Liver (tissue), 9 donors: ENCODE results near the gene SRP14. TPM values are rescaled to one million over a fixed set of nuclear protein-coding genes. Genes with fewer than 3 reads are reported as not detected.

Source experiments
- DNase-seq: peaks from one replicate; pipeline ENCODE4 v3.0.0-alpha.2; 2017; ENCODE audit warnings: low spot score
- H3K27ac ChIP-seq, 2 donors: one replicate each; pipeline ENCODE4 v1.7.0; 2013; ENCODE audit warnings: inconsistent platforms in 2 of 2, low read length in 2 of 2, control low read depth in 1 of 2, low read depth in 1 of 2, mild to moderate bottlenecking in 1 of 2
- H3K27me3 ChIP-seq, 4 donors: one replicate each; pipeline versions ENCODE4 v1.6.1 to v1.7.0; 2013; ENCODE audit warnings: low read length in 3 of 4, inconsistent platforms in 1 of 4, mild to moderate bottlenecking in 1 of 4, moderate library complexity in 1 of 4; ENCODE audit not compliant: control insufficient read depth in 4 of 4, insufficient read depth in 4 of 4
- H3K36me3 ChIP-seq, 4 donors: one replicate each; pipeline versions ENCODE4 v1.6.1 to v1.7.0; 2013; ENCODE audit warnings: low read length in 3 of 4, mild to moderate bottlenecking in 3 of 4, low read depth in 1 of 4, moderate library complexity in 1 of 4; ENCODE audit not compliant: control insufficient read depth in 4 of 4, insufficient read depth in 3 of 4
- H3K4me1 ChIP-seq, 4 donors: one replicate each; pipeline versions ENCODE4 v1.6.1 to v1.7.0; 2013; ENCODE audit warnings: low read length in 3 of 4, mild to moderate bottlenecking in 3 of 4, moderate library complexity in 1 of 4; ENCODE audit not compliant: control insufficient read depth in 4 of 4, insufficient read depth in 4 of 4
- H3K4me3 ChIP-seq, 3 donors: one replicate each; pipeline versions ENCODE4 v1.6.1 to v1.7.0; 2013; ENCODE audit warnings: low read length in 3 of 3, control low read depth in 1 of 3, low read depth in 1 of 3, mild to moderate bottlenecking in 1 of 3
- H3K9ac ChIP-seq, 2 donors: one replicate each; pipeline ENCODE4 v1.7.0; 2013; ENCODE audit warnings: low read length in 2 of 2, mild to moderate bottlenecking in 2 of 2, moderate library complexity in 2 of 2, control low read depth in 1 of 2, low read depth in 1 of 2
- H3K9me3 ChIP-seq, 4 donors: one replicate each; pipeline versions ENCODE4 v1.6.1 to v1.7.0; 2013; ENCODE audit warnings: low read length in 3 of 4; ENCODE audit not compliant: control insufficient read depth in 4 of 4
- EGR1 ChIP-seq, 2 donors: IDR thresholded peaks; 2 replicates each; pipeline ENCODE4 v1.6.1; 2016 to 2018; ENCODE audit warnings: antibody characterized with exemption in 2 of 2, low read depth in 2 of 2
- FOXA1 ChIP-seq: IDR thresholded peaks from 2 replicates; pipeline ENCODE4 v1.6.1; 2016; ENCODE audit warnings: antibody characterized with exemption
- FOXA2 ChIP-seq: IDR thresholded peaks from 2 replicates; pipeline ENCODE4 v1.6.1; 2016; ENCODE audit warnings: antibody characterized with exemption
- GABPA ChIP-seq, 2 donors: IDR thresholded peaks in 1 of 2; conservative IDR thresholded peaks in 1 of 2; 2 replicates each; pipeline ENCODE4 v1.6.1; 2016; ENCODE audit warnings: antibody characterized with exemption in 2 of 2, mild to moderate bottlenecking in 1 of 2, moderate library complexity in 1 of 2
- HNF4A ChIP-seq, 2 donors: conservative IDR thresholded peaks; 2 replicates each; pipeline ENCODE4 v1.6.1; 2016; ENCODE audit warnings: antibody characterized with exemption in 2 of 2, mild to moderate bottlenecking in 2 of 2
- HNF4G ChIP-seq: IDR thresholded peaks from 2 replicates; pipeline ENCODE4 v1.6.1; 2016; ENCODE audit warnings: antibody characterized with exemption
- JUND ChIP-seq, 2 donors: IDR thresholded peaks; 2 replicates each; pipeline ENCODE4 v1.6.1; 2016; ENCODE audit warnings: antibody characterized with exemption in 2 of 2
- NR2F2 ChIP-seq: IDR thresholded peaks from 2 replicates; pipeline ENCODE4 v1.6.1; 2016; ENCODE audit warnings: antibody characterized with exemption
- RAD21 ChIP-seq, 2 donors: IDR thresholded peaks; 2 replicates each; pipeline ENCODE4 v1.6.1; 2016; ENCODE audit warnings: antibody characterized with exemption in 2 of 2, mild to moderate bottlenecking in 2 of 2
- RXRA ChIP-seq, 2 donors: IDR thresholded peaks; 2 replicates each; pipeline ENCODE4 v1.6.1; 2017 to 2018; ENCODE audit warnings: antibody characterized with exemption in 2 of 2, mild to moderate bottlenecking in 1 of 2
- SP1 ChIP-seq: IDR thresholded peaks from 2 replicates; pipeline ENCODE4 v1.6.1; 2018; ENCODE audit warnings: antibody characterized with exemption, mild to moderate bottlenecking
- TAF1 ChIP-seq: conservative IDR thresholded peaks from 2 replicates; pipeline ENCODE4 v1.6.1; 2016; ENCODE audit warnings: antibody characterized with exemption, mild to moderate bottlenecking
- YY1 ChIP-seq: IDR thresholded peaks from 2 replicates; pipeline ENCODE4 v1.6.1; 2016; ENCODE audit warnings: antibody characterized with exemption, mild to moderate bottlenecking
- WGBS: extraction: QIAGEN DNeasy Blood & Tissue Kit; methylation state at CpG from one replicate; pipeline ENCODE4 v1.1.7; 2013; 5-methylcytosine and 5-hydroxymethylcytosine counted together
- polyA plus RNA-seq, 2 donors: library from polyadenylated mRNA; stranded (reverse) in 1 of 2; unstranded in 1 of 2; fragments of 200-250 nt in 1 of 2; fragments of >200 nt in 1 of 2; fragmentation: Nextera tagmentation in 1 of 2; extraction: Ambion mirVana in 1 of 2; gene quantifications; one replicate each; pipeline versions ENCODE4 v1.2.1 to v1.2.3, GENCODE V29; 2013 to 2015
- total RNA-seq, 2 donors: library from RNA; depleted of rRNA; stranded (reverse); fragments of >200 nt; gene quantifications; one replicate each; pipeline ENCODE4 v1.2.3, GENCODE V29; 2014
- TF ChIP-seq, protein P1 (sequence below): IDR thresholded peaks from 2 replicates; pipeline ENCODE4 v1.6.1; 2016; ENCODE audit warnings: antibody characterized with exemption
- TF ChIP-seq, protein P2 (sequence below): fragments of 150-350 bp; IDR thresholded peaks from 2 replicates; pipeline ENCODE4 v1.5.1; 2017; ENCODE audit warnings: improper control_type of control experiment, low read depth, low read length; ENCODE audit not compliant: missing input control
- TF ChIP-seq, protein P3 (sequence below): IDR thresholded peaks from 2 replicates; pipeline ENCODE4 v1.6.1; 2016; ENCODE audit warnings: antibody characterized with exemption
- TF ChIP-seq, protein P4 (sequence below): IDR thresholded peaks from 2 replicates; pipeline ENCODE4 v1.6.1; 2016; ENCODE audit warnings: antibody characterized with exemption
- TF ChIP-seq, protein P5 (sequence below): IDR thresholded peaks from 2 replicates; pipeline ENCODE4 v1.6.1; 2016; ENCODE audit warnings: antibody characterized with exemption, mild to moderate bottlenecking
- donor health status: healthy.
- donor health status: healthy.
- donor health status: healthy.
- donor health status: healthy.
- donor health status: healthy.

SRP14 gene
- total and polyA plus RNA-seq, 4 donors = 67.2 to 357 (median 116) TPM

DNA sequence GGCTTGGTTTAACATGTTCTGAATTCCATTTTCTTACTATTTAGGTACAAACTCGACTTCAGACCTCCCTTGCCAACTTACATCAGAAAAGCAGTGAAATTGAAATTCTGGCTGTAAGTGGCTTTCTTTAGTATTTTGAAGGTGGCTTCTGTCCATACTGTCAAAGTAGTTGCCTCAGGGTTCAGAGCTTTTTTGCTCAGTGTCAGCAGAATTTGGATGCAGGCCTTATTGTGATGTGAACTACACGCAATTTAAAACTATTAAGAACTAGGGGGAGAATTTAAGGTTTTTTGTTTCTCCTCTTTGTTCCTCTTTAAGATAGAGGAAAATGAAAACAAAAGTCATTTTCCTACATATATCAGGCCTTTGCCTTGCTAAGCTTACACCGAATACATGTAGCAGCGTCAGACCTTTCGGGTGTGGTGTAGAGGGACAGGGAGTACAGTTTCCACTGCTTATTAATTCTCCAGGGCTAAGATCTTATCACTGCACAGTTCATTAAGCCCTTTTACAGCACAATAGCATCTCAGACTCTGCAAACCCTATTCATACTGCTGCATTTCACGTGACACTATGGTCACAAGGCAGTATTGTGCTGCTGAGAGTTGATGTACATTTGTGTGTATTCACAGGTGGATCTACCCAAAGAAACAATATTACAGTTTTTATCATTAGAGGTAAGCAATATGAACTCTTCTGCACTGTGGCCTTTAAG lies 6.7 kb downstream of the SRP14 start:
- peaks cover 18 to 65% (median 60%) of the 10 kb centered on the region in 4 donors for H3K36me3 ChIP-seq
- H3K4me3 ChIP-seq = no peak overlapping the region
- H3K27ac ChIP-seq = no peak overlapping the region
- H3K9me3 ChIP-seq = no peaks in the 10 kb centered on the region
- DNase-seq = no peak
- no peaks in the 10 kb centered on the region for H3K27me3 ChIP-seq
- no peak overlapping the region for H3K9ac ChIP-seq
- TF ChIP-seq TAF1 = no peak
- no peak for TF ChIP-seq FOXA2
- no peak for TF ChIP-seq HNF4G
- no peak for TF ChIP-seq YY1
- TF ChIP-seq, protein P1, sequence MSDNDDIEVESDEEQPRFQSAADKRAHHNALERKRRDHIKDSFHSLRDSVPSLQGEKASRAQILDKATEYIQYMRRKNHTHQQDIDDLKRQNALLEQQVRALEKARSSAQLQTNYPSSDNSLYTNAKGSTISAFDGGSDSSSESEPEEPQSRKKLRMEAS = no peak
- TF ChIP-seq FOXA1 = no peak
- no peak for TF ChIP-seq RAD21 (IDR thresholded peaks at IDR 0.05)
- TF ChIP-seq, protein P2, sequence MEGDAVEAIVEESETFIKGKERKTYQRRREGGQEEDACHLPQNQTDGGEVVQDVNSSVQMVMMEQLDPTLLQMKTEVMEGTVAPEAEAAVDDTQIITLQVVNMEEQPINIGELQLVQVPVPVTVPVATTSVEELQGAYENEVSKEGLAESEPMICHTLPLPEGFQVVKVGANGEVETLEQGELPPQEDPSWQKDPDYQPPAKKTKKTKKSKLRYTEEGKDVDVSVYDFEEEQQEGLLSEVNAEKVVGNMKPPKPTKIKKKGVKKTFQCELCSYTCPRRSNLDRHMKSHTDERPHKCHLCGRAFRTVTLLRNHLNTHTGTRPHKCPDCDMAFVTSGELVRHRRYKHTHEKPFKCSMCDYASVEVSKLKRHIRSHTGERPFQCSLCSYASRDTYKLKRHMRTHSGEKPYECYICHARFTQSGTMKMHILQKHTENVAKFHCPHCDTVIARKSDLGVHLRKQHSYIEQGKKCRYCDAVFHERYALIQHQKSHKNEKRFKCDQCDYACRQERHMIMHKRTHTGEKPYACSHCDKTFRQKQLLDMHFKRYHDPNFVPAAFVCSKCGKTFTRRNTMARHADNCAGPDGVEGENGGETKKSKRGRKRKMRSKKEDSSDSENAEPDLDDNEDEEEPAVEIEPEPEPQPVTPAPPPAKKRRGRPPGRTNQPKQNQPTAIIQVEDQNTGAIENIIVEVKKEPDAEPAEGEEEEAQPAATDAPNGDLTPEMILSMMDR = no peak
- TF ChIP-seq, protein P3, sequence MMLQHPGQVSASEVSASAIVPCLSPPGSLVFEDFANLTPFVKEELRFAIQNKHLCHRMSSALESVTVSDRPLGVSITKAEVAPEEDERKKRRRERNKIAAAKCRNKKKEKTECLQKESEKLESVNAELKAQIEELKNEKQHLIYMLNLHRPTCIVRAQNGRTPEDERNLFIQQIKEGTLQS = no peak
- TF ChIP-seq, protein P4, sequence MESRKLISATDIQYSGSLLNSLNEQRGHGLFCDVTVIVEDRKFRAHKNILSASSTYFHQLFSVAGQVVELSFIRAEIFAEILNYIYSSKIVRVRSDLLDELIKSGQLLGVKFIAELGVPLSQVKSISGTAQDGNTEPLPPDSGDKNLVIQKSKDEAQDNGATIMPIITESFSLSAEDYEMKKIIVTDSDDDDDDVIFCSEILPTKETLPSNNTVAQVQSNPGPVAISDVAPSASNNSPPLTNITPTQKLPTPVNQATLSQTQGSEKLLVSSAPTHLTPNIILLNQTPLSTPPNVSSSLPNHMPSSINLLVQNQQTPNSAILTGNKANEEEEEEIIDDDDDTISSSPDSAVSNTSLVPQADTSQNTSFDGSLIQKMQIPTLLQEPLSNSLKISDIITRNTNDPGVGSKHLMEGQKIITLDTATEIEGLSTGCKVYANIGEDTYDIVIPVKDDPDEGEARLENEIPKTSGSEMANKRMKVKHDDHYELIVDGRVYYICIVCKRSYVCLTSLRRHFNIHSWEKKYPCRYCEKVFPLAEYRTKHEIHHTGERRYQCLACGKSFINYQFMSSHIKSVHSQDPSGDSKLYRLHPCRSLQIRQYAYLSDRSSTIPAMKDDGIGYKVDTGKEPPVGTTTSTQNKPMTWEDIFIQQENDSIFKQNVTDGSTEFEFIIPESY = no peak
- TF ChIP-seq NR2F2 = no peak
- no peaks in the 10 kb centered on the region for H3K4me1 ChIP-seq
- 90% methylated on average over 6 of the region's 6 CpGs for WGBS

DNA sequence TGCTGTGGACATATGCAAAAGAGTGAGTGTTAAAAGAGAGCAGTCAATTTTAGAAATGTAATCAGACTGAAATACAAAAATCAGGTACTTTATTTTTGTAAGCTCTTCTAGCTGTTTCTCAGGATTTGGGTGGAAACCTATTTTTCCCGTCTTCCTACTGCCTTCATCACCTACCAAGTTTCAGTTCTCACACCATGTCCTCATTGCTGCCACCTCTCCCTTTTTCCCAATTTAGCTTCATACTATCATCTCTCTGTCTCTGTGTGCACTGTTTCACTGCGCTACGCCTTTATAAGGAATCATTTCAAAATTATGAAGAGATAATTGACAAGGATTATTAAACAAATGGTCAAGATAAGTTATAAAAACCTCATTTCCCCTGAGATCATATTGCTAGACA lies 7.7 kb downstream of the SRP14 start:
- H3K4me1 ChIP-seq = no peaks in the 10 kb centered on the region
- no peak overlapping the region for H3K27ac ChIP-seq
- H3K9ac ChIP-seq = no peak overlapping the region
- DNase-seq = no peak
- no peaks in the 10 kb centered on the region for H3K27me3 ChIP-seq
- H3K4me3 ChIP-seq = no peak overlapping the region
- H3K36me3 ChIP-seq = peaks cover 12 to 66% (median 55%) of the 10 kb centered on the region in 4 donors
- H3K9me3 ChIP-seq = no peaks in the 10 kb centered on the region
- 96% methylated on average over 3 of the region's 3 CpGs for WGBS
- TF ChIP-seq JUND (IDR thresholded peaks at IDR 0.05) (no peak), NR2F2 (no peak), EGR1 (IDR thresholded peaks at IDR 0.05; ENCODE audit: low read depth in 2 of 2) (no peak), YY1 (no peak), HNF4G (no peak), GABPA (IDR thresholded peaks at IDR 0.05 in 1 of 2, conservative IDR thresholded peaks at IDR 0.05 in 1 of 2) (no peak), FOXA1 (no peak), RAD21 (IDR thresholded peaks at IDR 0.05) (no peak), HNF4A (conservative IDR thresholded peaks at IDR 0.05) (no peak), SP1 (no peak), FOXA2 (no peak), RXRA (IDR thresholded peaks at IDR 0.05) (no peak), TAF1 (no peak)
- TF ChIP-seq, protein P4 = no peak
- TF ChIP-seq, protein P5, sequence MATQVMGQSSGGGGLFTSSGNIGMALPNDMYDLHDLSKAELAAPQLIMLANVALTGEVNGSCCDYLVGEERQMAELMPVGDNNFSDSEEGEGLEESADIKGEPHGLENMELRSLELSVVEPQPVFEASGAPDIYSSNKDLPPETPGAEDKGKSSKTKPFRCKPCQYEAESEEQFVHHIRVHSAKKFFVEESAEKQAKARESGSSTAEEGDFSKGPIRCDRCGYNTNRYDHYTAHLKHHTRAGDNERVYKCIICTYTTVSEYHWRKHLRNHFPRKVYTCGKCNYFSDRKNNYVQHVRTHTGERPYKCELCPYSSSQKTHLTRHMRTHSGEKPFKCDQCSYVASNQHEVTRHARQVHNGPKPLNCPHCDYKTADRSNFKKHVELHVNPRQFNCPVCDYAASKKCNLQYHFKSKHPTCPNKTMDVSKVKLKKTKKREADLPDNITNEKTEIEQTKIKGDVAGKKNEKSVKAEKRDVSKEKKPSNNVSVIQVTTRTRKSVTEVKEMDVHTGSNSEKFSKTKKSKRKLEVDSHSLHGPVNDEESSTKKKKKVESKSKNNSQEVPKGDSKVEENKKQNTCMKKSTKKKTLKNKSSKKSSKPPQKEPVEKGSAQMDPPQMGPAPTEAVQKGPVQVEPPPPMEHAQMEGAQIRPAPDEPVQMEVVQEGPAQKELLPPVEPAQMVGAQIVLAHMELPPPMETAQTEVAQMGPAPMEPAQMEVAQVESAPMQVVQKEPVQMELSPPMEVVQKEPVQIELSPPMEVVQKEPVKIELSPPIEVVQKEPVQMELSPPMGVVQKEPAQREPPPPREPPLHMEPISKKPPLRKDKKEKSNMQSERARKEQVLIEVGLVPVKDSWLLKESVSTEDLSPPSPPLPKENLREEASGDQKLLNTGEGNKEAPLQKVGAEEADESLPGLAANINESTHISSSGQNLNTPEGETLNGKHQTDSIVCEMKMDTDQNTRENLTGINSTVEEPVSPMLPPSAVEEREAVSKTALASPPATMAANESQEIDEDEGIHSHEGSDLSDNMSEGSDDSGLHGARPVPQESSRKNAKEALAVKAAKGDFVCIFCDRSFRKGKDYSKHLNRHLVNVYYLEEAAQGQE = no peak
- TF ChIP-seq, protein P3 = no peak
- TF ChIP-seq, protein P1 = no peak
